Endothelial cell of umbilical vein (primary cell): Measurements from ENCODE around the gene TMPRSS6. TPM values are rescaled to one million over a fixed set of nuclear protein-coding genes. Genes with fewer than 3 reads are reported as not detected.

Source experiments
- BruUV-seq: library from RNA; stranded (reverse); fragments of 400-500 nt; replicated peaks from 2 replicates; lab custom pipeline; 2021; lab: Mats Ljungman, UMichigan
- CTCF ChIA-PET: fragments of 300-600, 350-600 bp; sonication (Branson Sonifier 250); formaldehyde crosslinking; loops from one replicate; lab custom pipeline; 2021; ENCODE audit warnings: antibody characterized with exemption, inconsistent platforms; lab: Charles Lee
- POLR2A ChIA-PET: fragments of 300-600, 350-600 bp; sonication (Branson Sonifier 250); formaldehyde crosslinking; loops from one replicate; lab custom pipeline; 2021; ENCODE audit warnings: antibody characterized with exemption, inconsistent platforms; lab: Charles Lee
- DNase-seq: peaks from one replicate; pipeline ENCODE4 v3.0.0-alpha.2; 2011; ENCODE audit warnings: low read depth, low spot score
- FAIRE-seq: peaks from 2 replicates; lab custom pipeline; 2011; peaks lifted over from hg19 to GRCh38; lab: Jason Lieb, UNC
- H2AFZ ChIP-seq: 2 replicates; pipeline ENCODE4 v1.6.0; 2012; ENCODE audit warnings: low read depth, low read length, control low read depth, inconsistent platforms
- H3K27ac ChIP-seq: 2 replicates; pipeline ENCODE4 v1.5.1; 2011; ENCODE audit warnings: low read depth, mild to moderate bottlenecking, control low read depth, low read length, moderate library complexity; ENCODE audit not compliant: insufficient read depth
- H3K27me3 ChIP-seq, 2 experiments: 2 replicates each; pipeline versions ENCODE4 v1.6.0 to v1.6.1; 2011; ENCODE audit warnings: low read length in 2 of 2, mixed read lengths in 1 of 2; ENCODE audit not compliant: control insufficient read depth in 2 of 2, insufficient read depth in 2 of 2
- H3K36me3 ChIP-seq, 2 experiments: 2 replicates in 1 of 2; 3 replicates in 1 of 2; pipeline ENCODE4 v1.5.1; 2011; ENCODE audit warnings: low read length in 2 of 2, mild to moderate bottlenecking in 1 of 2, moderate library complexity in 1 of 2; ENCODE audit not compliant: control insufficient read depth in 2 of 2, insufficient read depth in 2 of 2; ENCODE audit errors: extremely low read depth in 1 of 2
- H3K4me1 ChIP-seq: 3 replicates; pipeline ENCODE4 v1.5.1; 2011; ENCODE audit warnings: mild to moderate bottlenecking, low read length; ENCODE audit not compliant: control insufficient read depth, insufficient read depth; ENCODE audit errors: extremely low read depth
- H3K4me2 ChIP-seq: 2 replicates; pipeline ENCODE4 v1.6.1; 2011; ENCODE audit warnings: low read length, control low read depth, mixed read lengths; ENCODE audit not compliant: insufficient read depth
- H3K4me3 ChIP-seq, 3 experiments: fragments of 200-600 bp in 1 of 3; sonication (generic), shearing (Covaris generic) in 1 of 3; replicated peaks in 1 of 3; 2 replicates each; pipeline ENCODE4 v1.5.1; 2011 to 2016; ENCODE audit warnings: control low read depth in 3 of 3, low read length in 3 of 3, mild to moderate bottlenecking in 2 of 3, inconsistent platforms in 1 of 3, low read depth in 1 of 3, moderate library complexity in 1 of 3; ENCODE audit not compliant: insufficient read depth in 1 of 3
- H3K79me2 ChIP-seq: 2 replicates; pipeline ENCODE4 v1.6.0; 2012; ENCODE audit warnings: low read length, inconsistent platforms; ENCODE audit not compliant: control insufficient read depth, insufficient read depth
- H3K9ac ChIP-seq: replicated peaks from 2 replicates; pipeline ENCODE3; 2011; ENCODE audit warnings: low read length, control low read depth; ENCODE audit not compliant: insufficient read depth; ENCODE audit errors: extremely low read depth
- H3K9me1 ChIP-seq: replicated peaks from 3 replicates; pipeline ENCODE4 v1.6.0; 2011; ENCODE audit warnings: mild to moderate bottlenecking, low read length; ENCODE audit not compliant: control insufficient read depth, insufficient read depth; ENCODE audit errors: extremely low read depth
- H3K9me3 ChIP-seq: replicated peaks from 2 replicates; pipeline ENCODE4 v1.5.1; 2012; ENCODE audit warnings: low read length, inconsistent platforms; ENCODE audit not compliant: control insufficient read depth, insufficient read depth
- H4K20me1 ChIP-seq: replicated peaks from 2 replicates; pipeline ENCODE3; 2011; ENCODE audit warnings: mild to moderate bottlenecking, low read length; ENCODE audit not compliant: control insufficient read depth, insufficient read depth; ENCODE audit errors: extremely low read depth
- EZH2 ChIP-seq: IDR thresholded peaks from 2 replicates; pipeline ENCODE4 v1.6.1; 2012; ENCODE audit warnings: borderline replicate concordance, low read depth, mild to moderate bottlenecking, moderate library complexity, low read length, inconsistent platforms; ENCODE audit not compliant: severe bottlenecking
- JUN ChIP-seq: IDR thresholded peaks from 2 replicates; pipeline ENCODE4 v1.6.1; 2011; ENCODE audit warnings: borderline replicate concordance, low read depth; ENCODE audit not compliant: insufficient read length, insufficient read depth
- MYC ChIP-seq: IDR thresholded peaks from one replicate; pipeline ENCODE4 v1.6.1; 2011; ENCODE audit warnings: mild to moderate bottlenecking, low read depth, low read length
- POLR2AphosphoS5 ChIP-seq: IDR thresholded peaks from 2 replicates; pipeline ENCODE4 v1.6.1; 2012; ENCODE audit warnings: low read depth, mild to moderate bottlenecking, control low read depth, low read length, moderate library complexity; ENCODE audit not compliant: insufficient read depth
- dilution Hi-C: fragments of 300-500 bp; cut with MboI; formaldehyde crosslinking; loops from one replicate; pipeline ENCODE4 v1.15.0; 2019; ENCODE audit warnings: low sequenced_read_pairs; ENCODE audit not compliant: extremely low pct_ligation_motif_present
- intact Hi-C: fragments of 100-400 bp; cut with micrococcal nuclease; formaldehyde crosslinking; loops from one replicate; pipeline ENCODE4 v1.10.0; 2022
- polyA plus RNA-seq, 4 experiments: library from polyadenylated mRNA; depleted of rRNA in 3 of 4; stranded (reverse) in 3 of 4; unstranded in 1 of 4; fragments of >200 nt; gene quantifications; 2 replicates each; pipeline versions ENCODE4 v1.2.1 to v1.2.3, GENCODE V29; 2011 to 2012; ENCODE audit warnings: missing spikeins in 1 of 4
- total RNA-seq: library from RNA; stranded (reverse); gene quantifications from 2 replicates; pipeline ENCODE4 v1.2.3, GENCODE V29; 2021
- TF ChIP-seq, protein P1 (sequence below): IDR thresholded peaks from 2 replicates; pipeline ENCODE4 v1.6.1; 2011; ENCODE audit not compliant: insufficient read depth, insufficient read length

The TMPRSS6 gene
- total and polyA plus RNA-seq, 2 donors (not counting 3 experiments of a cell fraction or from before 2014, with no cell fraction given), result not detected

DNA sequence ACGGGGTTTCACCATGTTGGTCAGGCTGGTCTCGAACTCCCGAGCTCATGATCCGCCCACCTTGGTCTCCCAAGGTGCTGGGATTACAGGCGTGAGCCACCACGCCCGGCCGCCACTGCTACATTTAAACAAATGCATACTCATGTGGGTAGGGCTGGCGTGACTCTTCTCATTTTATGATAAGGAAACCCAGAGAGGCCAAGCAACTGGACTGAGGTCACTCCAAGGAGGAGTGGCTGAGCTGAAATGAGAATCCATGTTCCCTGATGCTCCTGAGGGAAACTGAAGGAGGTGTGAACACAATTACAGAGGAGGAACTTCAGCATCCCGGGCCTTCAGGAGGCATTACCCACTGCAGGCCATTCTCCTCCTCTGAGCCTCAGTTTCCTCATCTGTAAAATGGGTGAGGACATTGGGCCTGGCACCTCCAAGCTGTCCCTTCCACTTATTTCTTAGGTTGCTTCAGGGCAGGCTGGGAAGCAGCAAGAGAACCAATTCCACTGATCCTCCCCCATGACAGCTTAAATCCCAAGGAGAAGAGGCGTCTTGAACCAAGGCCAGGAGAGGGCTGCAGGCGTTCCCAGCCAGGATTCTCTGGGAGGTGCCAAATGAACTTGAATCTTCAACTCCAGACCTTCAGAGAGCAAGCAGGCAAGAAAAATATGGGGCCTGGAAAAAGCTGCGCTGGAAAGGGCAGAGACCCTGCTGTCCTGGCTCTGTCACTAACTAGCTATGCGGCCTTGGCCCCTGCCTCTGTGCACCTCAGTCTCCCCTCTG, 93.2 kb downstream of the TMPRSS6 start:
- Histone ChIP-seq H2AFZ (no peak overlapping the region), H3K79me2 (peaks cover 24% of the 10 kb centered on the region), H3K9ac (no peak overlapping the region), H3K36me3 (peaks cover 2 to 6% of the 10 kb centered on the region in 2 experiments), H3K27me3 (no peaks in the 10 kb centered on the region), H3K27ac (no peak overlapping the region), H3K4me1 (peaks cover 12% of the 10 kb centered on the region), H3K9me1 (no peaks in the 10 kb centered on the region), H3K4me2 (no peak overlapping the region), H4K20me1 (no peaks in the 10 kb centered on the region), H3K9me3 (no peaks in the 10 kb centered on the region), H3K4me3 (no peak overlapping the region)
- no peak for FAIRE-seq
- intact Hi-C loops (no loop called here), dilution Hi-C loops (no loop called here)
- ChIA-PET POLR2A (no interaction called here), CTCF (interaction anchor here (1.0 kb wide), 1 partner anchor 27 kb away, joined by 3 read pairs; no protein-coding TSS in a partner anchor)
- no peak for TF ChIP-seq MYC
- no peak for TF ChIP-seq EZH2
- TF ChIP-seq, protein P1, sequence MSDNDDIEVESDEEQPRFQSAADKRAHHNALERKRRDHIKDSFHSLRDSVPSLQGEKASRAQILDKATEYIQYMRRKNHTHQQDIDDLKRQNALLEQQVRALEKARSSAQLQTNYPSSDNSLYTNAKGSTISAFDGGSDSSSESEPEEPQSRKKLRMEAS, result no peak
- BruUV-seq, result no TSS peak
- DNase-seq, result no peak

DNA sequence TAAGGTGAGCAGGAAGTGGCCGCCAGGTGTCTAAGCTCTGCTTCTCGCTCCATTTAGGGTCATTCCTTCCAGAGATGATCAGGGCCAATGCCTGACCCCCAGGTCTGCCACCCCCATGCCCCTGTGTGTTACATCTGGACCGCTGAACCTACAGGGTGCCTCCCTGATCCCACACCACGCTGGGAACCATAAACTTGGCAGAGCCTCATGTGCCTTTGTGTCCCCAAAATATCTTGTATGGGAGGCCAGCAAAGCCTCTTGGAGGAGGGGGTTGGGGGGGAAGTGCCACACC, 94.0 kb downstream of the TMPRSS6 start:
- dilution Hi-C loops, result no loop called here
- POLR2A ChIA-PET, result no interaction called here

More for the DNA sequence above, 94.0 kb downstream of the TMPRSS6 start:
- peaks cover 2 to 6% of the 10 kb centered on the region in 2 experiments for H3K36me3 ChIP-seq
- H3K4me1 ChIP-seq, result peaks cover 12% of the 10 kb centered on the region
- peaks cover 18% of the 10 kb centered on the region for H3K79me2 ChIP-seq
- H3K27me3 ChIP-seq, result no peaks in the 10 kb centered on the region
- intact Hi-C loops, result no loop called here
- H3K27ac ChIP-seq, result no peak overlapping the region
- FAIRE-seq (no peak), DNase-seq (no peak)
- no peak overlapping the region for H3K4me2 ChIP-seq
- TF ChIP-seq POLR2AphosphoS5 (no peak), JUN (no peak)
- H2AFZ ChIP-seq, result no peak overlapping the region
- CTCF ChIA-PET, result no interaction called here
- no peaks in the 10 kb centered on the region for H4K20me1 ChIP-seq
- H3K9me1 ChIP-seq, result no peaks in the 10 kb centered on the region
- H3K4me3 ChIP-seq, result no peak overlapping the region
- no peak overlapping the region for H3K9ac ChIP-seq
- no TSS peak for BruUV-seq
- H3K9me3 ChIP-seq, result no peaks in the 10 kb centered on the region

Other genes with a start within 250 kb of the TMPRSS6 start
- not detected in 2 replicates for gene NCF4, start 248.7 kb downstream of the TMPRSS6 start, total RNA-seq
- 0.07 and 0.13 TPM in 2 replicates for gene NCF4, start 248.7 kb downstream of the TMPRSS6 start, polyA plus RNA-seq
- gene CSF2RB, start 196.1 kb downstream of the TMPRSS6 start, total RNA-seq, result 20.6 and 24.9 TPM in 2 replicates
- 68.2 and 100 TPM in 2 replicates for gene CSF2RB, start 196.1 kb downstream of the TMPRSS6 start, polyA plus RNA-seq
- 38.0 and 39.2 TPM in 2 replicates for gene TST, start 90.3 kb downstream of the TMPRSS6 start, total RNA-seq
- gene TST, start 90.3 kb downstream of the TMPRSS6 start, polyA plus RNA-seq, result 95.1 and 116 TPM in 2 replicates
- gene MPST, start 90.0 kb downstream of the TMPRSS6 start, total RNA-seq, result 87.3 and 93.2 TPM in 2 replicates
- gene MPST, start 90.0 kb downstream of the TMPRSS6 start, polyA plus RNA-seq, result 124 and 185 TPM in 2 replicates
- gene KCTD17, start 58.0 kb downstream of the TMPRSS6 start, total RNA-seq, result 48.0 and 59.2 TPM in 2 replicates
- 73.0 and 77.9 TPM in 2 replicates for gene KCTD17, start 58.0 kb downstream of the TMPRSS6 start, polyA plus RNA-seq
- gene IL2RB, start 40.2 kb upstream of the TMPRSS6 start, total RNA-seq, result not detected in 2 replicates
- 0.01 and 0.10 TPM in 2 replicates for gene IL2RB, start 40.2 kb upstream of the TMPRSS6 start, polyA plus RNA-seq
- gene C1QTNF6, start 78.5 kb upstream of the TMPRSS6 start, total RNA-seq, result 27.6 and 31.5 TPM in 2 replicates
- gene C1QTNF6, start 78.5 kb upstream of the TMPRSS6 start, polyA plus RNA-seq, result 20.2 and 23.6 TPM in 2 replicates
- not detected in 2 replicates for gene SSTR3, start 102.8 kb upstream of the TMPRSS6 start, total RNA-seq
- gene SSTR3, start 102.8 kb upstream of the TMPRSS6 start, polyA plus RNA-seq, result not detected in 2 replicates
- gene RAC2, start 134.6 kb upstream of the TMPRSS6 start, total RNA-seq, result 111 and 122 TPM in 2 replicates
- 181 and 196 TPM in 2 replicates for gene RAC2, start 134.6 kb upstream of the TMPRSS6 start, polyA plus RNA-seq
- gene CYTH4, start 172.8 kb upstream of the TMPRSS6 start, total RNA-seq, result not detected in 2 replicates
- gene CYTH4, start 172.8 kb upstream of the TMPRSS6 start, polyA plus RNA-seq, result 0.06 and 0.29 TPM in 2 replicates